DMS153 (cell line): Measurements from ENCODE around the gene CRNN.
A peak's percentile ranks its signal among the peaks of the same experiment; 100 is the strongest.

Experiments
- DNase-seq: peaks from one replicate; lab custom pipeline; 2025; lab: John Stamatoyannopoulos, UW

Gene CRNN

DNA sequence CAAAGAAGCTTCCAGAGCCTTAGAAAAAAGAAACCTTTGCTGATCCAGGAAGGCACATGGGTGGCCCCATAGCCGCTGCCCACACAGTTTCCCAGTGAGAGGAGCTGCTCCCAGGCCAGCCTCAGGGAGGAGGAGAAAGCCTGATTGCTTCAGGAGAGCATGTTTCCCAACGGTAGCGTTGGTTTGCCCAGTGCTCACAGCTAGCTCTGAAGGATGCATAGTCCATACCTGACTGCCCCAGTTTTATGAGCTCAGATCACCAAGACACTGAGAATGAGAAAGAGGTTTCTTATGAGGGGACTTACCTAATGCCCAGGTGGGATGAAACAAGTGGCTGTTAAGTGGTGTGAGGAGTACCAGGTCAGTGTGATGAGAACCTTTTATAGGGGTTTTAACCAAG lies at the start of gene CRNN:
Gene CRNN, minus strand, starts transcription at position 355 of the 400 bp plus-strand sequence. CDS start 2,030 bp downstream, outside the sequence.
- no peak for DNase-seq

DNA sequence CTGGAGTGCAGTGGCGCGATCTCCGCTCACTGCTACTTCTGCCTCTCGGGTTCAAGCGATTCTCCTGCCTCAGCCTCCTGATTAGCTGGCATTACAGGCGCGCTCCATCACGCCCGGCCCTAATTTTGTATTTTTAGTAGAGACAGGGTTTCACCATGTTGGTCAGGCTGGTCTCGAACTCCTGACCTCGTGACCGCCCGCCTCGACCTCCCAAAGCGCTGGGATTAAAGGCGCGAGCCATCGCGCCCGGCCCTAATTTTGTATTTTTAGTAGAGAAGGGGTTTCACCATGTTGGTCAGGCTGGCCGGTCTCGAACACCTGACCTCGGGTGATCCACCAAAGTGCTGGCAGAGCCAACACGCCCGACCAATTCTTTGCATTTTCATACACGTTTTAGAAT lies 48.6 kb upstream of the CRNN start:
- no peak for DNase-seq

DNA sequence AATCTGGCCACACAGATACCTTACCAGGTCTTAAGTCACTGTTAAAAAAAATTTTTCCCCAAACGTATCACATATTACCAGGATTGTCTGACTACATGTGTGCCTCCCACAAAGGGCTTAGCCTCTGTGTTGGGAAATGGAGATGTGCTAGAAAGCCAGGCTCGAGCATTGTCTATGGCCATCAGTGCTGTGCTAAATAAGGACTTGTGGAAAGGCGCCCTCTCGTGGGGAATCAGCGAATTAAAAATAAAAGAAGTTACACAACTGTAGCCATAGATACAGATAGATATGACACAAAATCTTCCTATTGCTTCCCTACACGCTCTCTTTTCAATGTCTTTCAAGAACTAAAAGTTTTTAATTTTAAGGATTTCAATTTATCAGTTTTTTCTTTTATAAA lies 47.5 kb upstream of the CRNN start:
- no peak for DNase-seq

DNA sequence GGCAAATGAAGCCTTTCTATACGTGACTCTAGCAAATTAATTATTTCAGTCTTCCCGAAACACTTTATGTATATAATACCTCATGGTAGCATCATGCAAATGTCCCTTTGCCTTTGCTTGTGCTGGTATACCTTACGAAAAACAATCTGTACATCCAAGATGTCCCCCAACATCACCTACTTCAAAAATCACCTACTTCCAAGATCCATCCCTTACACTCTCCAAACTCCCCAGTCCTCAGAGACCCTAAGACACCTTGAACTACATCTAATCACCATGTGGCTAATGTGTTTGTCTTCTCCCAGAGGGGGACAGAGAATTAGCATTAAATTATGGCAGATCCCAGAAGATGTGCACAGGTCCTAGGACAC lies 46.5 kb upstream of the CRNN start:
- DNase-seq, result no peak

DNA sequence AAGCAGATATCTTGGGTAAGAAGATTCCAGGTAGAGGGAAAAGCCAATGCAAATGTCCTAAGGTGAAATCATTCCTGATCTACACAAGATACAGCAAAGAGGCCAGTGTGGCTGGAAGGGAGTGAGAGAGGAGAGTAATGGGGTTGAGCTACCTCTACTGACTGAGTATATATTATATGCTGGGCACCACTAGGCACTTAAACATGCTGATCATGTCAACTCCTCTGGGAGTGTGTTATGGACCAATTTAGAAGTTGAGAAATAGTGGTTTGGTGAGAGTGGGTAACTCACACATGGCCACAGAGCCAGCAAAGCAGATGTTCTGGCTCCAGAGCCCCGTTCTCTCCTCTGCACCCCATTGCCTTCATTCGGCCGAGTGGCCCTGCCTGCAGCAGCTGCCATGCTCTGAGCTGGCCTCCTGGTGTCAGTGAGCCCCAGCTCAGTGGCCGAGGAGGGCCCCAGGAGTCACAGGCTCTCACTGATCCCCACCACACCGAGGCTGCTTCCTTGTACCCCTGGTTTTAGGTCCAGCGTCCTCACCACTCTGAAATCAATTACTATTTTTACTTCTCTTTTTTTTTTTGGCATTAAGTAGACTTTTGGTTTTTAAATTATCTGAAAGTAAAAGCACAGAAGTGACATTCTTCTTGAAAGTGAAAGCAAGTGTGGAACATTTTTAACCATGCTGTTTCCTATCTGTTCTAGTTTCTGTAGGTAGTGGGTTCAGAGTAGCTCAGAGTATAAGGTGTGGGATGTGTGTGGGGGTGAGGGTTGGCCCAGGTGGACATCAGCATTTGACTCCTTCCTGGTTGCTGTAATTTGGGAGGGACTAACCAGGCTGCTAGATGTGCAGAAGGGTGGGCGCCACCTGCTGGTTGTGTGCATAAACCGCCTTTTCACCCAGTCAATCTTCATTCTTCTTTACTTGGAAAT lies 45.8 kb upstream of the CRNN start:
- DNase-seq, result peak; percentile 59

DNA sequence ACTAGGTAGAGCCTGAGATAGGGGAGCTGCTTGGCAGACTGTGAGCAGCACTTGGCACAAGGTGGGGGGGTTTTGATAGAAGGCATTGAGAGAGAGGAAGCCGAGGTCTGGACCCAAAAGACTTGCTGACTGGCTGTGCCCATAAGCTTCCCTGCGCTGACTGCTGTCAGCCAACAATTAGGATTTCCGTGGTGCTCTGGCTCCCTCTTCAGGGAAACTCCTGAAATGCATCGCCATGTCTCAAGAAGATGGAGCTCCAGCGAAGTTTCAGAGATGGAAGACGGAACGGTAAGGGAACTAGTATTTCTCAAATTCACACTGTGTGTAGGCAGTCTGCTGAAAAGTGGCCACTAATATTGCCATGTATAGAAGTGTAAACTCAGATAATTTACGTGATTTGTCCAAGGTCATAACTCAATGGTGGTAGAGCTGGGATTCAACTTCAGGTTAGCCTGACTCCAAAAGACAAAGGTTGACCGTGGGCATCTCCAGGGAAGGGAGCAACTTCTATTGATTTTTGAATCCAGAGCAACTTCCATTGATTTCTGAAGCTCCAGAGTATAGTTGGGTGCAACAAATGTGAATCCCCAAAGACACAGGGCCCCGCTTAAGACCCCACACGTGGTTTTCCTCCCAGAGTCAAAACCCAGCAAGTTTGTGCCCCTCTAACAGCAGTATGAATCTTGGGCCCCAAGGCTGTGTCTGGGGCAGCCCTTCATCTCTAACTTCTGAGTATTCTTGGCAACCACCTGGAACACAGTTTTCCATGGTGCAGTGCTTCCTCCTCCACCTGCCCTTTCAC lies 44.5 kb upstream of the CRNN start:
- peak; percentile 58 for DNase-seq

DNA sequence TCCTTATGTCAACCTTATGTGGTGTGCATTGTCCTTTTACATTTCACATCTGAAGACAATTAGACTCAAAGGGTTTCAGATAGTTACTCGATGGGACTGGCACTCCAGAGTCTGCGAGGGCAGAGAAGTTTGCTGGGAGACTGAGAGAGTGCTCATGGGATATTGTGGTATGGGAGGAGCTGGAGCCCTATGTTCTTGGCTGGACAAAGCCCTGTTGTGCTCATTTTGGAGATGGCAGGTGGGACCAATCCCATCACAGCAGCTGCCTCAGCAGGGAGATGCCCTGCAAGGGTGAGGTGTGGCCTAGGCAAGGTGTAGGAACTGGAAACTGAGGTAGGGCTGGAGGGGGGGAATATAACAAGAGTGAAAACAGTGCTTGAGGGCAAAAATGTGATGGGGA lies 43.5 kb upstream of the CRNN start:
- DNase-seq, result no peak

DNA sequence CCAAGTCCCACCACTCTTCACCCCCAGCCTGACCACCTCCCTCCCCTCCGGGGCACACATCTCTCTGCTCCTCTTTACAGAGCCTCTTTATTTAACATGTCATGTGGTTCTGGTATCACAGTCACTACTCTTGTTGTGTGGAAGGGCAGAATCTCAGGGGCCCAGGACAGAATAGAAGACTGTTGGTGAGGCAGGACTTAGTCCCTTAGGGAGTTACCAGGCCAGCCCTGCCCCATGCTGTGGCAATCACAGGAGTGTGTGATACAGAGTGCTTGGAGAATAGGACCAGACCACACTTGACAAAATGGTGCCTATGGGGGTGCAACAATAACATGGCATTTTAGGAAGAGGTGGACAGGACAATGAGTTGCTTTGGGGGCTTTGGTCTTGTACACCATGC lies 43.0 kb upstream of the CRNN start:
- no peak for DNase-seq

DNA sequence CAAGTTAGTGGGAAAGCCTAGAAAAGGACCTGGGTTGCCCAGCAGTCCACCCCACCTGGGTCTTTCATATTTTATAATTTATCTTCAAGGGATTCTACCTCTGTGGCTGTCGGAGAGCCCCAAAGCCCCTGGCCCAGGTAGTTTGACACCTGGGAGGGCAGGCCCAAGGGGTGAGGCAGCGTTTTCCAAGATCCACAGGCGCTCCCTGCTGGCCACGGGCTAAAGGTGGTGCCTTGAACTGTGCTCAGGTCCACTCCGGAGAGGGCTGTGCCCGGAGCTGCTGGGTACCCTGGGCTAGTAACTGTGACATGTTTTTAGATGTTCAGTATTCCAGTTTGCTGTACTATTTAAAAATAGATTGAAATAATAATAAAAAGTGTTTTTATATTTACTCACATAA lies 37.2 kb upstream of the CRNN start:
- DNase-seq, result no peak

DNA sequence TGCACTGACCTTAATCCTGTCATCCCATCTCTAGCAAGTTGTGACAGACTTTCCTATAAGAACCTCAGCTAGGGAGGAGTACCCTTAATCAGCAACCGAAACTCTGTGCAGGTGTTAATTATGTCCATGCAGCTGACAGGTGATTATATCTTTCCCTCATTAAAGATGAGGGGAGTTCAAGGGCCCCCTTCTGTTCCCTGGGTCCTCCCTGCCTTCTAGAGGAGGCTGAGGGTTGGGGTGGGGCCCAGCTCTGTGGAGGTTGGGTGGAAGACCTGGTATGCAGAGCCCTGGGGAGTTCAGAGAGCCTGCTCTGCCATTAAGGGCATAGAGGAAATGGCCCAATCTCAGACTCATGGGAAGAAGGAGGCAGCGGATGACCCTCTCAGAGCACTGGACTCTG lies 35.6 kb upstream of the CRNN start:
- no peak for DNase-seq

DNA sequence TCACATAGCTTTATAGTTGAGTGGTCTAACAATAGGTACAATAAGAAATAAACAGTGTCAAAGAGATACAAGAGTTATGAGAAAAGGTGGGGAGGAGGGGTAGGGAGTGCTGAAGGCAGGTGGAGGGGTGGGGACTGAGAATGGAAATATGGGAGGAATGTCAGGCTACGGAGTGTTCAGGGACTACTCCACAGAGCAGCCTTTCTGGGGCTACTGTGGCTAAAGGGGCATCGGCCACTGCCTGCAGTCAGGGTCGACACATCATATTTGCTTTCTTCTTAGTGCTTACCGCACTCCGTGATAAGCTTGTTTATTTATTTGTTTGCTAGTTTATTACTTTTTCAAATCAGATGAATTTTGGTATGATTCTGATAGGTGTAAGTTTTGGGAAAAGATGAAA lies 34.4 kb upstream of the CRNN start:
- DNase-seq, result no peak

DNA sequence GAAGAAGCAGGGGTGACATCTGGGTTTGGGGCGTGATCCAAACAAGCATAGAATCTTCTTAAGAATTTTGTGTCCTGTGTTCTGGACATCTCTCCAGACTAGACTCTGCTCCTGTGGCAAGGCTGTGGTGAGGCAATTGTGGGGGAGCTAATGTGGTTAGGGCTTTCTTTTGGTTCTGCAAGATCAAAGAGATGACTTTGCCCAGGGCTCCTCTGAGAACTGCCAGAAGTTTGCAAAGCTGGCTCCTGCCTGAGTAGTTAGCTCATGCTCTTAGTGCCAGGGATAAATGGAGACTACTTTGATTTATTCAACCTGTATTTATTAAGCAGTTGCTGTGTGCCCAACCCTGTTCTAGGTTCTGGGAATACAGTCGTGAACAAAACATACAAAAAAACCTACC lies 34.0 kb upstream of the CRNN start:
- no peak for DNase-seq

DNA sequence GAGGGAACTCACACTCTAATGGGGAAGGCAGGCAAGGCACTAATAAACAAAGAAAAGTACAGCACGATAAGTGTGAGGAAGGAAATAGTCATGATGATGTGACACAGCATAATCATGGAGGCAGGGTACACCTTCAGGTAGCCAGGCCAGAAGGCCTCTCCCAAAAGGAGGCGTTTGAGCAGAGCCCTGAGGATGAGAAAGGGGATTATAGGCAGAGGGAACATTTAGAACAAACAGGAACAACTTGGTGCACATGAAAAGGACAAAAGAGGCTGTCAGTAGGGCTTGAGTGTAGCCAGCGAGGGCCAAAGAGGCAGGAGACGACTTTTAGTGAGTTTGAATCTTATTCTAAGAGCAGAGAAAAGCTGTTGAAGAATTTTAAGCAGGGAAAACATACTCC lies 33.4 kb upstream of the CRNN start:
- no peak for DNase-seq

DNA sequence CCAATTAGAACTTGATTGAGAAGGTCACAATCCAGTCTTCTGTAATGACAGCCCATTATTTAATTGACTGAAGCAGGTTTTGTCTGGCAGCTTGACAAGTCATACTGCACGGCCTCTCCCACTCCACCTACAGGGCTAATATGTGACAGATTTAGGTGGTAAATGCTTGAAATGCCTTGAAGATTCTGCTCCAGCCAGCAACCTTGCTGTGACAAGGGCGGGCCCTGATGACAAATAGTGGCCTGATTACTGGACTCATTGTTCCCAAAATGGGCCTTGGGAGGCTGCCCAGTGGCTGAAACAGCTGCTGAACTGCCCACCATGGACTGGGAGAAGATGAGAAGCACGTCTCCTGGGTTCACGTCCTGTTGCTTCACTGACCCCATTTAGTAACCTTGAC lies 30.0 kb upstream of the CRNN start:
- DNase-seq, result no peak

DNA sequence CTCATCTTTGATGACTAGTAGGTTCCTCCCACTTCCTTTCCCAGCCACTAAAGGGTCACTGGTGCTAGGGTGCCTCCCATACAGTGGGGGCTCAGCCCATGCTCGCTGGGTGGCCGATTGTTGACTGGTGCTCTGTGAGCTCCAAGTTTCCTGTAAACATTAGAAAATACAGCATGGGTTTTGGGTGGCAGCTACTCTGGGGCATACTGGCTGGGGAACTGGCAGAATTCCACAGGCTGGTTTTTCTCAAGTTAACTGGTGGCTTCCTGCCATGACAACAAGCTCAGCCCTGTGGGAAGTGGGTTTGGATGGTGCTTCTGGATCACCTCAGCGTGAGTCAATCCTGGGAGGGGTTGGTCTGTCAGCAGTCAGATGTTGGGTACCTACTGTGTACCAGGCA lies 28.7 kb upstream of the CRNN start:
- no peak for DNase-seq

DNA sequence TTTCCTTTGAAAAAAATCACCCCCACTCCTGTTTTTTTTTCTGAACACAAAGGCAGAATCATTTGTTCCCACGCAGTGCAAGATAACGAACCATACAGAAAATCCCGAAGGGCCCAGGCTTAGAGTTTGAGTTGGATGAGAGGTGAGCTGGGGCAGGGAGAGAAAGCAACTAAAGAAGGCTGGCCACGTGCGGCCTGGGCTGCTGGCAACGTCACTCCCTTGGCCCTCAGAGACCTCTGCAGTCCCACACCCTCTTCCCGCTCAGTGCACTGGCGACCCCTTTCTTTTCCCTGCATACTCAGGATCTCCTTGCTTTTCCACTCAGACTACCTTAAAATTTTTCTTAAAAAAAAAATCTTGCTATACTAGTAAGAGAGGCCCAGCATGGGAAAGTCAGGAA lies 28.2 kb upstream of the CRNN start:
- DNase-seq, result no peak

DNA sequence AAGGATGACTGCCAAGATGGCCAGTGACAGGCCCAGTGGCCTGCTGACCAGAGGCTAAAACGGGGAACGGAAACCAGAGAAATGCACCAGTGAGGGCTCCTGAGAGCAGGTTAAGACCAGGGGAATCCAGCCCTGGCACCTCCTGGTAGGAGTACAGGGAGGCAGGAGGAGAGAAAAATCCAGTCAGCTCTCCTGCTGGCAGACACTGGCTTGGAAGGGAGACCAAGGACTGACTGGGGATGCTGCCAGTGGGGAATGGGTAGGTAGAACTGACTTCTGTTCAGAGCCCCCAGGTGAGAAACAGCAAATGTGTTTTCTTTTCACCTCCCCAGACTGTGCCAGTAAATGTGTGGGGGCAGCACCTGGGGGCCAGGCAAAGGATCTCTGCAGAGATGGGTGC lies 27.7 kb upstream of the CRNN start:
- no peak for DNase-seq

DNA sequence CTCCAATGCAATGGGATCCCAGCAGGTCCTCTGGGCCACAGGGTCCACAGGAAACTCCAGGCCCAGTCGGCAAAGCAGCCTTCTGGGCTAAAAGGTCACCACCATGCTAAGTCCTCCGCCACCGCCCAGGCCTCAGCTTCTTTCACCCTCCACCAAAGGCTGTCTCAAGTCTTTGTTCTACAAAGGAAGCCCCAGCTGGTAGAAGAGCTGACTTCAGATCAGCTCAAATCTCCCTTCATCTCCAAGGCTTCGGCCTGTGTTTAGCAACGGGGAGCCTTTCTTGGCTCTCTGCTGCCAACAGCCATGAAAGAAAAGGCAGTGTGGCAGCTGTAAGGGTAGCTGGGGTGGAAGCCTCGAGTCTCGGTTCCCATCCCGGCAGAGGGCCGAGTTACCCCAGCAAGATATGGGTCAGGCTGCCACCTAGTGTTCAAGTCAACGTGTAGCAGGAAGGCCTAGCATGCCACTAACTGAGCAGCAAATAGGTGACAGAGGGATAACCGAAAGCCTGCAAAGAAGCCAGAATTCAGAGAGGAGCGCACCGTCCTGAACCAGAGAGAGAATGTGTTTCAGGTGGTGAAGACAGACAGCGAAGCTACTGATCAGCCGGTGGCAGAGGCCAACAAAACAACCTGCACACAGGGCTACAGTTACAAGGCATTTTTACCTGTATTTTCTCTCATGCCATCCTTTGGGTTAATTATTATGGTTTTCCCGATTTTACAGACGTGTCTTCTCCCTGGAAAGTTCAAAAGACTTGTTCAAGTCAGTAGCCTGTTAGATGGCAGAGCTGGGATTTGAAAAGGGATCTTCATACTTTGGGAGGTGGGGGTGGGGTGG lies 26.8 kb upstream of the CRNN start:
- peak; percentile 36 for DNase-seq

DNA sequence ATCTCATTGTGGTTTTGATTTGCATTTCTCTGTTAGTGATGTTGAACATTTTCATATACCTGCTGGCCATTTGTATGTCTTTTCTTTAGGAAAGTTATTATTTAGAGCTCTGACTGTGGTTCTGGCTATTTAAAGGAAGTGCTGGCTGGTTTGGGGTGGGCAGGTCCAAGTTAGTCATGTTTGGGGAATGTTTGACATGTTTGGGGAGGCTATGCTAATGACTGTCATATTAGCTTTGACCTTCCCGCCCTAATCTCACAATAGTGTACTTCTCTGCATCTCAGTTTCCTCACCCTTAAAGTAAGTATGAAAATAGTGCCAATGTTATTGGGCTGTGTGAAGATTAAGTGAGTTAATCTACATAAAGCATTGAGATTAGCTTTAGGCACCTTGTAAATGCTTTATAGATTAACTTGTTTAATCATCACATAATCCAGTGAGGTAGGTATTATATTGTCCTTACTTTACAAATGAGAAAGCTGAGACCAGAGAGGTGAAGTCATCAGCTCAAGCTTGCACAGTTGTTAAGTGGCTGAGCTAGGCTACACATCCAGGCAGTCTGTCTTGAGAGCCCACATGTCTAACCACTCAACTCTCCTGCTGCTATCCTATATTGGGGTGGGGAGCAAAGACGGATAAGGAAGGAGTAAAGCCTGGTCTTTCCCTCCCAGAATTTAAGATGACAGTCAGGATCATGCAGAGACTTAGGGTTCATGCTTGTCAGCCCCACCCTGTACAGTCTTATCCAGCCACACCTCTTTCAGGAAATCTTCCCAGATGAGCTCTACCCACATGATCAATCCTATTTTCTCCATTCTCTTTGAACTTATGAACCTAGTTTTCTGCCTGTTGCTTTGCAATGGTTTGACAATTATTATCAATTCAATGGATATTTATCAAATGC lies 22.8 kb upstream of the CRNN start:
- DNase-seq, result no peak

DNA sequence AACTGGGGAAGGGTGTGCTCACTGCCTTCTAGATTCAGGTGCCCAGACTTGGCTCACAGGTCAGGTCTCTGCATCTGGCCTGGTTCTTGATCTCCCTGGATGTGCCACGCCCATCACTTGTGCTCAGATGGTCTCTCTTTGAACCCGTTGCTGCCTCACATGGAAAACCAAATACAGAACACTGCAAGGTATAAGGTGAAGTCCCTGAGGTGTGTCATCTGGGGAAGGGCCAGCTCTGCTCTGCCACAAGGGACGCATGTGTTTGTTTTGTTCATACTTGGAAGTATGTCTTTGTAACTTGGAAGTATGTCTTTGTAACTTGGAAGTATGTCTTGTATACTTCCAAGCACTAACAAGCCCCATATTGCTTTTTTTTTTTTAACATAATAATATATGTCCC lies 13.4 kb upstream of the CRNN start:
- DNase-seq, result no peak

DNA sequence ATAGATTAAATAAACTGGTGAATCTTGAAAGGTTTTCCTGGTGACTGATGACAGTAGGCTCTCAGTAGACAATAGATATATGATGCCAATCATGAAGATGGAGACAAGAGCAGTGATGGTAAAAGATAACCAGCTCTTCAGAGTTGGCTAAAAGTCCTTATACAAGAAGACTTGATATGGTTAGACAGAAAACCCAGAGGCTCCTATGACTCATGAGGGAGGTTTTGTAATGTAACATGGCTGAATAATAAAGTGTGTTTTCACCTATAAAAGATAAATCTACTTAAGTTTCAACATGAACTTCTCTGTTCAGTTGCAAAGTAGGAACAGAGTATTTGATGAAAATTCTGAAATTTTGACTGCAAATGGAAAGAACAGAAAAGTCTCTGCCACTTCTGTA lies 12.7 kb upstream of the CRNN start:
- DNase-seq, result no peak
